H9 (cell line): ENCODE data around the gene MT2A. TPM values are rescaled to one million over a fixed set of nuclear protein-coding genes. Genes with fewer than 3 reads are reported as not detected.

ENCODE experiments used
- DNase-seq: peaks from one replicate; pipeline ENCODE4 v3.0.0-alpha.2; 2017
- H2AFZ ChIP-seq: one replicate; pipeline ENCODE4 v1.6.1; 2013; ENCODE audit warnings: mild to moderate bottlenecking, low read length, control low read depth, moderate library complexity
- H2AK5ac ChIP-seq: 2 replicates; pipeline ENCODE4 v1.6.1; 2013; ENCODE audit warnings: low read length, control low read depth, mixed read lengths; ENCODE audit not compliant: insufficient read length
- H2BK120ac ChIP-seq: one replicate; pipeline ENCODE4 v1.6.1; 2013; ENCODE audit warnings: low read depth, mild to moderate bottlenecking, low read length, control low read depth, inconsistent platforms; ENCODE audit not compliant: poor library complexity, severe bottlenecking
- H2BK12ac ChIP-seq: 2 replicates; pipeline ENCODE4 v1.6.1; 2013; ENCODE audit warnings: low read length, control low read depth, mixed read lengths, low read depth; ENCODE audit not compliant: insufficient read length
- H2BK15ac ChIP-seq: 2 replicates; pipeline ENCODE4 v1.6.1; 2013; ENCODE audit warnings: low read depth, low read length, control low read depth
- H2BK20ac ChIP-seq: one replicate; pipeline ENCODE4 v1.6.1; 2013; ENCODE audit warnings: low read depth, mild to moderate bottlenecking, low read length, control low read depth, inconsistent platforms; ENCODE audit not compliant: poor library complexity, severe bottlenecking
- H2BK5ac ChIP-seq: 2 replicates; pipeline ENCODE4 v1.6.1; 2013; ENCODE audit warnings: low read length, control low read depth, mixed read lengths; ENCODE audit not compliant: insufficient read length
- H3K14ac ChIP-seq: 2 replicates; pipeline ENCODE4 v1.6.1; 2013; ENCODE audit warnings: low read length, control low read depth; ENCODE audit not compliant: insufficient read depth
- H3K18ac ChIP-seq: 2 replicates; pipeline ENCODE4 v1.6.1; 2013; ENCODE audit warnings: low read depth, mild to moderate bottlenecking, mixed read lengths, low read length, control low read depth; ENCODE audit not compliant: insufficient read length
- H3K23ac ChIP-seq: 2 replicates; pipeline ENCODE4 v1.6.1; 2013; ENCODE audit warnings: low read length, control low read depth, mixed read lengths, low read depth; ENCODE audit not compliant: insufficient read length
- H3K23me2 ChIP-seq: 2 replicates; pipeline ENCODE4 v1.6.1; 2013; ENCODE audit warnings: low read depth, mild to moderate bottlenecking, mixed read lengths, low read length, control low read depth; ENCODE audit not compliant: insufficient read length, poor library complexity, severe bottlenecking
- H3K27ac ChIP-seq: 2 replicates; pipeline ENCODE4 v1.5.1; 2013; ENCODE audit warnings: low read length, control low read depth, mixed read lengths, low read depth; ENCODE audit not compliant: insufficient read length
- H3K27me3 ChIP-seq: 2 replicates; pipeline ENCODE4 v1.6.1; 2013; ENCODE audit warnings: low read length, control low read depth, inconsistent platforms; ENCODE audit not compliant: insufficient read depth
- H3K4ac ChIP-seq: 2 replicates; pipeline ENCODE4 v1.6.1; 2013; ENCODE audit warnings: low read depth, mild to moderate bottlenecking, control low read depth, inconsistent platforms, low read length, moderate library complexity
- H3K4me1 ChIP-seq: 2 replicates; pipeline ENCODE4 v1.6.1; 2013; ENCODE audit warnings: low read length, control low read depth, inconsistent platforms; ENCODE audit not compliant: insufficient read depth
- H3K4me2 ChIP-seq: 2 replicates; pipeline ENCODE4 v1.6.1; 2013; ENCODE audit warnings: low read length, control low read depth, mixed read lengths; ENCODE audit not compliant: insufficient read length, insufficient read depth
- H3K56ac ChIP-seq: 2 replicates; pipeline ENCODE4 v1.6.1; 2013; ENCODE audit warnings: low read depth, mild to moderate bottlenecking, mixed read lengths, low read length, control low read depth; ENCODE audit not compliant: insufficient read length
- H3K79me1 ChIP-seq: 2 replicates; pipeline ENCODE4 v1.6.1; 2013; ENCODE audit warnings: low read depth, mild to moderate bottlenecking, moderate library complexity, low read length, control low read depth, inconsistent platforms; ENCODE audit not compliant: insufficient read depth, poor library complexity, severe bottlenecking
- H3K79me2 ChIP-seq: 2 replicates; pipeline ENCODE4 v1.6.1; 2013; ENCODE audit warnings: low read length, control low read depth, inconsistent platforms; ENCODE audit not compliant: insufficient read depth
- H3K9ac ChIP-seq: 2 replicates; pipeline ENCODE4 v1.6.1; 2013; ENCODE audit warnings: low read length, control low read depth, mixed read lengths; ENCODE audit not compliant: insufficient read length; ENCODE audit errors: extremely low read depth
- H3K9me3 ChIP-seq: one replicate; pipeline ENCODE4 v1.6.1; 2013; ENCODE audit warnings: low read depth, low read length, inconsistent platforms; ENCODE audit not compliant: control insufficient read depth
- H3T11ph ChIP-seq: one replicate; pipeline ENCODE4 v1.6.1; 2013; ENCODE audit warnings: mild to moderate bottlenecking, low read length, control low read depth, inconsistent platforms
- H4K20me1 ChIP-seq: one replicate; pipeline ENCODE4 v1.6.1; 2013; ENCODE audit not compliant: control insufficient read depth, insufficient read length, insufficient read depth
- H4K5ac ChIP-seq: 2 replicates; pipeline ENCODE4 v1.6.1; 2013; ENCODE audit warnings: low read depth, mild to moderate bottlenecking, mixed read lengths, low read length, control low read depth; ENCODE audit not compliant: insufficient read length
- H4K8ac ChIP-seq: replicated peaks from 2 replicates; pipeline ENCODE4 v1.6.1; 2013; ENCODE audit warnings: low read length, control low read depth, mixed read lengths, low read depth; ENCODE audit not compliant: insufficient read length
- H4K91ac ChIP-seq: 2 replicates; pipeline ENCODE4 v1.6.1; 2013; ENCODE audit warnings: low read depth, mild to moderate bottlenecking, moderate library complexity, mixed read lengths, low read length, control low read depth; ENCODE audit not compliant: insufficient read length
- H3K27ac Mint-ChIP-seq, 3 experiments: 2 replicates in 2 of 3; 3 replicates in 1 of 3; pipeline ENCODE4 v1.8.0; 2020 to 2021; ENCODE audit warnings: mixed read lengths in 3 of 3, mild to moderate bottlenecking in 1 of 3, moderate library complexity in 1 of 3
- H3K27me3 Mint-ChIP-seq: 2 replicates; pipeline ENCODE4 v1.8.0; 2021; ENCODE audit warnings: low read depth, mild to moderate bottlenecking, moderate library complexity, mixed read lengths
- H3K36me3 Mint-ChIP-seq, 3 experiments: 2 replicates in 2 of 3; 3 replicates in 1 of 3; pipeline ENCODE4 v1.8.0; 2020 to 2021; ENCODE audit warnings: low read depth in 3 of 3, mixed read lengths in 3 of 3; ENCODE audit not compliant: insufficient read depth in 1 of 3
- H3K4me1 Mint-ChIP-seq, 2 experiments: 2 replicates each; pipeline ENCODE4 v1.8.0; 2020; ENCODE audit warnings: mixed read lengths in 2 of 2
- H3K4me3 Mint-ChIP-seq, 2 experiments: 2 replicates in 1 of 2; 3 replicates in 1 of 2; pipeline ENCODE4 v1.8.0; 2020 to 2021; ENCODE audit warnings: mild to moderate bottlenecking in 2 of 2, mixed read lengths in 2 of 2, moderate library complexity in 1 of 2
- H3K9me3 Mint-ChIP-seq, 2 experiments: 2 replicates in 1 of 2; 3 replicates in 1 of 2; pipeline ENCODE4 v1.8.0; 2020; ENCODE audit warnings: mild to moderate bottlenecking in 2 of 2, mixed read lengths in 2 of 2, moderate library complexity in 1 of 2
- WGBS: extraction: QIAGEN DNeasy Blood & Tissue Kit; methylation state at CpG from one replicate; pipeline ENCODE4 v1.1.7; 2013; ENCODE audit warnings: missing lambda C conversion rate, low lambda C conversion rate, mixed read lengths; ENCODE audit not compliant: insufficient read length; ENCODE audit errors: extremely low coverage; 5-methylcytosine and 5-hydroxymethylcytosine counted together
- total RNA-seq: library from RNA; stranded (reverse); gene quantifications from 2 replicates; pipeline ENCODE4 v1.2.1, GENCODE V29; 2021
- TF ChIP-seq, protein P1 (sequence below): fragments of 200-600 bp; sonication (generic); conservative IDR thresholded peaks from 3 replicates; pipeline ENCODE4 v1.8.0; 2021; ENCODE audit warnings: antibody characterized with exemption, mild to moderate bottlenecking

The MT2A gene
- total RNA-seq, 1 experiment from 2014 or later, result 63.1 TPM

DNA sequence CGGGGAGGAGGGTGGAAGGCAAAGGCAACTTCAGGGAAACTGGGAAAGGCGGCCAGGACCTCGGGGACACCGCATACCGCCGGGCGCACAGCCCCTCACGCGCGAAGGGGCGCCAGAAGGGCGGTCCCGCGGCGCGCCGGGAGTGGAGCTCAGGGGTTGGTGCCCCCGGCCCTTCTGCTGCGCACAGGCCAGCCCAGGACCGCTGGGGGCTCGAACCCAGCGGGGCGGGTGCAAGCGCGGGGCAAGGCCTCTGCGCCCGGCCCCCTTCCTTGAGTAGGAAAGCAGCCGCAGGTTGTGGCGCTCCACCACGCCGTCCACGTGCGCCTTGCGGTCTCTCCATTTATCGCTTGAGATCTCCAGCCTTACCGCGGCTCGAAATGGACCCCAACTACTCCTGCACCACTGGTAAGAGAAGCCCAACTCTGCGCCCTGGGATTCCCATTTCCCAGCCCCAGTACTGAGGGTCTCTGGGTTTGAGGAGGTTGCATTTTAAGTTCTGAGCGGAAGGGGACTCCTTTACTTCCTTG, 27.1 kb downstream of the MT2A start:
- no peak overlapping the region for H3K23ac ChIP-seq
- no peak overlapping the region for H3K56ac ChIP-seq
- no peak overlapping the region for H4K91ac ChIP-seq
- peaks cover 98% of the 10 kb centered on the region for H3K27me3 ChIP-seq
- H2AK5ac ChIP-seq, result no peak overlapping the region
- no peak overlapping the region for H4K5ac ChIP-seq
- no peaks in the 10 kb centered on the region for H3K79me1 ChIP-seq
- no peak overlapping the region for H3T11ph ChIP-seq
- H3K14ac ChIP-seq, result no peak overlapping the region; the same call in 1 of the 2 replicates
- no peak overlapping the region for H3K4ac ChIP-seq
- no peaks in the 10 kb centered on the region for H3K9me3 ChIP-seq
- H2BK12ac ChIP-seq, result no peak overlapping the region
- peak overlapping the region; percentile 60 for H3K4me2 ChIP-seq
- no peak overlapping the region for H3K18ac ChIP-seq
- peaks cover 13% of the 10 kb centered on the region for H3K23me2 ChIP-seq
- H3K27ac ChIP-seq, result no peak overlapping the region
- H3K79me2 ChIP-seq, result no peaks in the 10 kb centered on the region
- H2AFZ ChIP-seq, result no peak overlapping the region
- no peak overlapping the region for H2BK20ac ChIP-seq
- TF ChIP-seq, protein P1, sequence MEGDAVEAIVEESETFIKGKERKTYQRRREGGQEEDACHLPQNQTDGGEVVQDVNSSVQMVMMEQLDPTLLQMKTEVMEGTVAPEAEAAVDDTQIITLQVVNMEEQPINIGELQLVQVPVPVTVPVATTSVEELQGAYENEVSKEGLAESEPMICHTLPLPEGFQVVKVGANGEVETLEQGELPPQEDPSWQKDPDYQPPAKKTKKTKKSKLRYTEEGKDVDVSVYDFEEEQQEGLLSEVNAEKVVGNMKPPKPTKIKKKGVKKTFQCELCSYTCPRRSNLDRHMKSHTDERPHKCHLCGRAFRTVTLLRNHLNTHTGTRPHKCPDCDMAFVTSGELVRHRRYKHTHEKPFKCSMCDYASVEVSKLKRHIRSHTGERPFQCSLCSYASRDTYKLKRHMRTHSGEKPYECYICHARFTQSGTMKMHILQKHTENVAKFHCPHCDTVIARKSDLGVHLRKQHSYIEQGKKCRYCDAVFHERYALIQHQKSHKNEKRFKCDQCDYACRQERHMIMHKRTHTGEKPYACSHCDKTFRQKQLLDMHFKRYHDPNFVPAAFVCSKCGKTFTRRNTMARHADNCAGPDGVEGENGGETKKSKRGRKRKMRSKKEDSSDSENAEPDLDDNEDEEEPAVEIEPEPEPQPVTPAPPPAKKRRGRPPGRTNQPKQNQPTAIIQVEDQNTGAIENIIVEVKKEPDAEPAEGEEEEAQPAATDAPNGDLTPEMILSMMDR, result no peak
- H2BK15ac ChIP-seq, result no peak overlapping the region
- no peak overlapping the region for H4K8ac ChIP-seq
- peak; percentile 38 for DNase-seq
- H3K9ac ChIP-seq, result no peak overlapping the region
- Mint-ChIP-seq H3K4me3 (peak overlapping the region; percentile 43 to 81; a peak in 4 of 5 replicates), H3K27ac (no peak overlapping the region), H3K9me3 (peaks cover 0 to 12% of the 10 kb centered on the region in 2 experiments; a peak in 2 of 5 replicates), H3K27me3 (peaks cover 100% of the 10 kb centered on the region), H3K4me1 (peaks cover 18 to 36% of the 10 kb centered on the region in 2 experiments), H3K36me3 (no peaks in the 10 kb centered on the region; a peak in 1 of 7 replicates)
- no peak overlapping the region for H2BK120ac ChIP-seq
- no peaks in the 10 kb centered on the region for H3K4me1 ChIP-seq
- no peaks in the 10 kb centered on the region for H4K20me1 ChIP-seq
- WGBS, result no CpG with 5 or more reads among the region's 40 CpGs
- H2BK5ac ChIP-seq, result no peak overlapping the region
